ENCODE measurements around the gene PAQR8.

GRCh38 chr6:52389264-52389625 lies 27.3 kb downstream of the PAQR8 start:
- TF ChIP-seq CTCF (IDR thresholded peaks at IDR 0.05; ENCODE audit: borderline replicate concordance, extremely low read depth, low read length, poor library complexity, severe bottlenecking) = no peak
- no peak for TF ChIP-seq EZH2 (IDR thresholded peaks at IDR 0.05; ENCODE audit: borderline replicate concordance, low read depth, low read length, severe bottlenecking)

Measured in DND-41 (cell line).